Activated T-helper 17 cell treated with anti-CD3 and anti-CD28 coated beads, Interleukin-2, amount 50 U/mL, for 72 hours (primary cell): Measurements from ENCODE around the gene MUC13. TPM values are rescaled to one million over a fixed set of nuclear protein-coding genes. Genes with fewer than 3 reads are reported as not detected.

Source experiments
- total RNA-seq, 2 donors: library from RNA; stranded (reverse); gene quantifications; one replicate each; pipeline ENCODE4 v1.2.3, GENCODE V29; 2022

The MUC13 gene
- total RNA-seq, 2 donors from 2014 or later = not detected

Other genes with a start within 250 kb of the MUC13 start
- gene UMPS, start 204.3 kb downstream of the MUC13 start, total RNA-seq = 10 to 100 TPM; 29.2 to 55.0 TPM
- gene ITGB5, start 47.4 kb downstream of the MUC13 start, total RNA-seq = 1 to 10 TPM in 1 of 2 donors, under 1 TPM in 1; 0.61 to 1.1 TPM
- gene HEG1, start 121.2 kb upstream of the MUC13 start, total RNA-seq = 1 to 10 TPM; 4.6 to 5.5 TPM